Panc1 (cell line): Measurements from ENCODE around the gene ERF. TPM values are rescaled to one million over a fixed set of nuclear protein-coding genes. Genes with fewer than 3 reads are reported as not detected.
"Not testable (repeated sequence)": the region's sequence is repeated elsewhere in the genome, so short reads cannot be mapped to it uniquely, and the experiment has no call there.

ENCODE experiments used
- ATAC-seq: fragments of 200-7000 bp; cut with Tn5 transposase; 2 replicates; pipeline ENCODE4 v1.9.1; 2020; ENCODE audit warnings: mild to moderate bottlenecking, moderate library complexity
- BruUV-seq: library from RNA; stranded (reverse); fragments of 400-500 nt; replicated peaks from 2 replicates; lab custom pipeline; 2021; lab: Mats Ljungman, UMichigan
- CTCF ChIA-PET: fragments of 300-600 bp; sonication (Branson Sonifier 250); formaldehyde crosslinking; loops from one replicate; lab custom pipeline; 2022; ENCODE audit warnings: antibody characterized with exemption; lab: Charles Lee
- POLR2A ChIA-PET: fragments of 300-600 bp; sonication (Branson Sonifier 250); formaldehyde crosslinking; loops from one replicate; lab custom pipeline; 2022; ENCODE audit warnings: antibody characterized with exemption; lab: Charles Lee
- DNase-seq: peaks from one replicate; pipeline ENCODE4 v3.0.0-alpha.2; 2010; ENCODE audit warnings: low read depth, low spot score
- H3K27ac ChIP-seq: 2 replicates; pipeline ENCODE4 v1.5.1; 2011; ENCODE audit warnings: mild to moderate bottlenecking, low read length, inconsistent platforms
- H3K27me3 ChIP-seq: fragments of 200-500 bp; sonication (Bioruptor generic); 2 replicates; pipeline ENCODE4 v1.6.0; 2014; ENCODE audit warnings: low read length, inconsistent platforms; ENCODE audit not compliant: control insufficient read depth, insufficient read depth
- H3K36me3 ChIP-seq: fragments of 200-500 bp; sonication (Bioruptor generic); 2 replicates; pipeline ENCODE4 v1.5.1; 2014; ENCODE audit warnings: inconsistent platforms, mild to moderate bottlenecking, low read length, moderate library complexity; ENCODE audit not compliant: control insufficient read depth, insufficient read depth
- H3K4me1 ChIP-seq: 2 replicates; pipeline ENCODE4 v1.5.1; 2011; ENCODE audit warnings: inconsistent platforms, mild to moderate bottlenecking, low read length, moderate library complexity; ENCODE audit not compliant: control insufficient read depth, insufficient read depth
- H3K4me3 ChIP-seq, 2 experiments: 2 replicates each; pipeline ENCODE4 v1.5.1; 2011 to 2012; ENCODE audit warnings: low read depth in 2 of 2, low read length in 2 of 2, mild to moderate bottlenecking in 2 of 2, inconsistent platforms in 1 of 2, moderate library complexity in 1 of 2
- H3K9me3 ChIP-seq: fragments of 200-500 bp; sonication (Bioruptor generic); 2 replicates; pipeline ENCODE4 v1.5.1; 2014; ENCODE audit warnings: low read depth, mild to moderate bottlenecking, inconsistent platforms, low read length, moderate library complexity; ENCODE audit not compliant: control insufficient read depth, insufficient read depth
- CTCF ChIP-seq: fragments of 450-650 bp; IDR thresholded peaks from 2 replicates; pipeline ENCODE4 v1.5.1; 2017; ENCODE audit warnings: mild to moderate bottlenecking
- POLR2AphosphoS5 ChIP-seq: IDR thresholded peaks from 2 replicates; pipeline ENCODE4 v1.6.1; 2012; ENCODE audit warnings: mild to moderate bottlenecking, low read depth, low read length, moderate library complexity
- REST ChIP-seq, 2 experiments: IDR thresholded peaks; 2 replicates each; pipeline ENCODE4 v1.6.1; 2011 to 2012; ENCODE audit warnings: low read depth in 2 of 2, control low read depth in 1 of 2, low read length in 1 of 2, mild to moderate bottlenecking in 1 of 2, moderate library complexity in 1 of 2; ENCODE audit not compliant: insufficient read depth in 1 of 2
- SIN3A ChIP-seq: IDR thresholded peaks from 2 replicates; pipeline ENCODE4 v1.6.1; 2012; ENCODE audit warnings: low read depth, mild to moderate bottlenecking, low read length, moderate library complexity, borderline replicate concordance; ENCODE audit not compliant: insufficient read depth
- TCF7L2 ChIP-seq: IDR thresholded peaks from 2 replicates; pipeline ENCODE4 v1.6.1; 2011; ENCODE audit warnings: mild to moderate bottlenecking, low read depth, low read length, inconsistent platforms
- in situ Hi-C: cut with HindIII; loops from 2 replicates; pipeline ENCODE4 v1.10.0; 2016; ENCODE audit warnings: low sequenced_read_pairs, low pct_unique_long_range_greater_than_20kb
- intact Hi-C: fragments of 100-400 bp; cut with micrococcal nuclease; formaldehyde crosslinking; loops from one replicate; pipeline ENCODE4 v1.10.0; 2022; ENCODE audit not compliant: unreplicated experiment
- total RNA-seq: library from RNA; stranded (reverse); gene quantifications from one replicate; pipeline ENCODE4 v1.2.1, GENCODE V29; 2021; ENCODE audit not compliant: unreplicated experiment

The ERF gene
- total RNA-seq, 1 experiment from 2014 or later, result 85.7 TPM

- H3K4me3 ChIP-seq, result peak overlapping the region; percentile 69 to 79
- ChIA-PET POLR2A (no interaction called here), CTCF (no interaction called here)
- no peak for TF ChIP-seq REST (IDR thresholded peaks at IDR 0.05; ENCODE audit: insufficient read depth in 1 of 2, low read depth in 2 of 2, low read length in 1 of 2)
- no peak for TF ChIP-seq POLR2AphosphoS5
- no peak for TF ChIP-seq CTCF
- TF ChIP-seq SIN3A, result no peak
- TF ChIP-seq TCF7L2, result no peak
- ATAC-seq (no peak), DNase-seq (no peak)
- in situ Hi-C loops (no loop called here), intact Hi-C loops (no loop called here)
- peaks cover 11% of the 10 kb centered on the region for H3K4me1 ChIP-seq
- BruUV-seq, result TSS peak; percentile 99
- peak overlapping the region; percentile 93 for H3K27ac ChIP-seq
- no peaks in the 10 kb centered on the region for H3K9me3 ChIP-seq
- no peaks in the 10 kb centered on the region for H3K36me3 ChIP-seq
- H3K27me3 ChIP-seq, result no peaks in the 10 kb centered on the region
These were observed 12.8 kb upstream of the ERF start for GRCh38 chr19:42267644-42268141.

- H3K27me3 ChIP-seq, intact Hi-C loops: not testable (repeated sequence)
These were observed 12.1 kb upstream of the ERF start for GRCh38 chr19:42266928-42267603.

GRCh38 chr19:42266105-42266504 lies 11.2 kb upstream of the ERF start:
- H3K9me3 ChIP-seq, H3K36me3 ChIP-seq, H3K4me3 ChIP-seq, ATAC-seq, BruUV-seq, intact Hi-C loops, H3K27me3 ChIP-seq, DNase-seq, in situ Hi-C loops, CTCF ChIA-PET, H3K27ac ChIP-seq, POLR2A ChIA-PET: not testable (repeated sequence)
- H3K4me1 ChIP-seq, result peaks cover 11% of the 10 kb centered on the region

More at GRCh38 chr19:42266928-42267603, 12.1 kb upstream of the ERF start:
- DNase-seq, POLR2A ChIA-PET, H3K36me3 ChIP-seq, BruUV-seq, H3K9me3 ChIP-seq, CTCF ChIA-PET, ATAC-seq, in situ Hi-C loops: not testable (repeated sequence)
- Histone ChIP-seq H3K4me1 (peaks cover 11% of the 10 kb centered on the region), H3K27ac (peak overlapping the region; percentile 93), H3K4me3 (peak overlapping the region; percentile 69 to 79; a peak in 1 of 4 replicates)
